H1 (cell line): ENCODE data around the gene DHRS9. TPM values are rescaled to one million over a fixed set of nuclear protein-coding genes. Genes with fewer than 3 reads are reported as not detected.

Experiments
- ATF3 ChIP-seq: IDR thresholded peaks from 2 replicates; pipeline ENCODE4 v1.6.1; 2011; ENCODE audit warnings: low read depth, mild to moderate bottlenecking, low read length; ENCODE audit not compliant: insufficient read depth
- BRCA1 ChIP-seq: IDR thresholded peaks from 2 replicates; pipeline ENCODE4 v1.6.1; 2012; ENCODE audit warnings: low read depth, low read length, improper control_type of control experiment
- HDAC6 ChIP-seq: IDR thresholded peaks from one replicate; pipeline ENCODE4 v1.7.1; 2012; ENCODE audit warnings: low read depth, mild to moderate bottlenecking, inconsistent platforms, low read length, moderate library complexity
- PHF8 ChIP-seq: fragments of 200-600 bp; sonication (generic); conservative IDR thresholded peaks from 2 replicates; pipeline ENCODE4 v1.7.1; 2012; ENCODE audit warnings: low read depth, mild to moderate bottlenecking, inconsistent platforms, low read length, moderate library complexity
- polyA plus RNA-seq, 7 experiments: library from polyadenylated mRNA; depleted of rRNA in 3 of 7; stranded (reverse) in 5 of 7; unstranded in 2 of 7; fragments of >200 nt in 5 of 7; fragments of 200-250 nt in 2 of 7; gene quantifications; 1 replicate in 5 of 7; 2 replicates in 1 of 7; 4 replicates in 1 of 7; pipeline versions ENCODE4 v1.2.1 to v1.2.3, GENCODE V29; 2011 to 2013; ENCODE audit warnings: missing spikeins in 2 of 7, mixed read lengths in 2 of 7
- total RNA-seq: library from RNA; stranded (reverse); fragmentation: NEBNext Ultra II Directional; extraction: Animal tissue kit (Norgen Biotek cat#: 25700); gene quantifications from 2 replicates; pipeline ENCODE4 v1.2.1, GENCODE V29; 2021

DHRS9 gene
- total and polyA plus RNA-seq, 2 of the 8 experiments (the other 6 are each of a cell fraction or from before 2014, with no cell fraction given) = not detected

- TF ChIP-seq PHF8 = no peak
- TF ChIP-seq HDAC6 = no peak
- no peak for TF ChIP-seq ATF3
- no peak for TF ChIP-seq BRCA1
Observed at GRCh38 chr2:169087757-169088379, 18.5 kb downstream of the DHRS9 start (continued).
